ENCODE results near the gene HNRNPC.
"Not testable (repeated sequence)": the region's sequence is repeated elsewhere in the genome, so short reads cannot be mapped to it uniquely, and the experiment has no call there.

Gene HNRNPC

DNA sequence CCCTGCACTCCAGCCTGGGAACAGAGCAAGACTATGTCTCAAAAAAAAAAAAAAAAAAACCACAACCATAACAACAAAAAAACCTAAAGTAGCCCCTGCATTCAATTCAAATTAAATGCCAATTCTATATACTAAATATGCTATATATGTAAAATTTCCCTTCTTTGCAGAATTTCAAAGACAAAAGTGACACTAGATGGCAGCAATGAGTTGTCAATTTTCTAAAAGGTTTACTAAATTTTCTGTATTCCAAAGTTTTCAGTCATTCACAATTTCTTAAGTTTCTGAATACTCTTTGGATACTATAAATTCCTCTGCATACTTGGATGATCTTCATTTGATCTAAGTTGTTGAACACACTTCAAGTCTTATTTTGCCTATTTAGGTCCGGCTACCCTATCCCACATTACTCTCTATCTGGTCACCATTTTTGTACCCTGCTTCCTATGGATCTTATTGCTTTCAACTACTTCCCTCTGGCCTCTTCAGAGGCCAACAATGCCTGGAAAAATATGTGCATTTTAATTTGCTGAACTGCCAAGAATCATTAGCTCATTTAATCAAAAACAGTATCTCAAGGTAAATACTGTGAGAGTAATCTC lies 27.9 kb downstream of the HNRNPC start:
- DNase-seq: peak; percentile 58

DNA sequence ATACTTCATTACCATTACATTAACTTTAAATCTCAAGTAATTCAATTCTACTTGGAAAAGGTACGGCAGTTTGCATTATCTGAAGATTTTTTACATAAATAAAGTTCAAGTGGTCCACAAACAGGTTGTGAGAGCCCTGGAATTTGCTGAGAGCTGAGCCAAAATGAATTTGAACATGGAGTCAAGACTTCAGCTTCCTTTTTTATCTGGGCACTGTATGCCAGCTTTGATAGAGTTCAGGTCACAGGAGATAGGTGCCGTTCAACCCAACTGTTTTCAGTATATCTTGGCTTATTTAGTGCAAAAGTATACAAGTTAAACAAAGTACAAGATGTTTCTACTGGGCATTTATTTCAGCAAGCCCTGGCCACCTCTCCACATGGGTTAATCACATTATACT lies 28.8 kb downstream of the HNRNPC start:
- no peak for DNase-seq

DNA sequence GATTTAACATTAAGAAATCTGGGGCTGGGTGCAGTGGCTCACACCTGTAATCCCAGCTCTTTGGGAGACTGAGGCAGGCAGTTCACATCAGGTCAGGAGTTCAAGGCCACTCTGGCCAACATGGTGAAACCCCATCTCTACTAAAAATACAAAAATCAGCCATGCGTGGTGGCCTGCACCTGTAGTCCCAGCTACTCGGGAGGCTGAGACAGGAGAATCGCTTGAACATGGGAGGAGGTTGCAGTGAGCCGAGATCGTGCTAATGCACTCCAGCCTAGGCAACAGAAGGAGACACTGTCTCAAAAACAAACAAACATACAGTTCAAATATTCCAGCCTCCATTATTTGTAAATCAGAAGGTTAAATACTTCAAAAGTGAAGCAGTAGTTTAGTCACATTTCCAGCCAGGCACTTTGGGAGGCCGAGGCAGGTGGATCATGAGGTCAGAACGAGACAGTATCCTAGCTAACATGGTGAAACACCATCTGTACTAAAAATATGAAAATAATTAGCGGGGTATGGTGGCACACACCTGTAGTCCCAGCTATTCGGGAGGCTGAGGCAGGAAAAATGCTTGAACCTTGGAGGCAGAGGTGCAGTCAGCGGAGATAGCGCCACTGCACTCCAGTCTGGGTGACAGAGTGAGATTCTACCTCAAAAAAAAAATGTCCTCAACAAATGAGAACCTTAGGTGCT lies 30.3 kb downstream of the HNRNPC start:
- no peak for DNase-seq

DNA sequence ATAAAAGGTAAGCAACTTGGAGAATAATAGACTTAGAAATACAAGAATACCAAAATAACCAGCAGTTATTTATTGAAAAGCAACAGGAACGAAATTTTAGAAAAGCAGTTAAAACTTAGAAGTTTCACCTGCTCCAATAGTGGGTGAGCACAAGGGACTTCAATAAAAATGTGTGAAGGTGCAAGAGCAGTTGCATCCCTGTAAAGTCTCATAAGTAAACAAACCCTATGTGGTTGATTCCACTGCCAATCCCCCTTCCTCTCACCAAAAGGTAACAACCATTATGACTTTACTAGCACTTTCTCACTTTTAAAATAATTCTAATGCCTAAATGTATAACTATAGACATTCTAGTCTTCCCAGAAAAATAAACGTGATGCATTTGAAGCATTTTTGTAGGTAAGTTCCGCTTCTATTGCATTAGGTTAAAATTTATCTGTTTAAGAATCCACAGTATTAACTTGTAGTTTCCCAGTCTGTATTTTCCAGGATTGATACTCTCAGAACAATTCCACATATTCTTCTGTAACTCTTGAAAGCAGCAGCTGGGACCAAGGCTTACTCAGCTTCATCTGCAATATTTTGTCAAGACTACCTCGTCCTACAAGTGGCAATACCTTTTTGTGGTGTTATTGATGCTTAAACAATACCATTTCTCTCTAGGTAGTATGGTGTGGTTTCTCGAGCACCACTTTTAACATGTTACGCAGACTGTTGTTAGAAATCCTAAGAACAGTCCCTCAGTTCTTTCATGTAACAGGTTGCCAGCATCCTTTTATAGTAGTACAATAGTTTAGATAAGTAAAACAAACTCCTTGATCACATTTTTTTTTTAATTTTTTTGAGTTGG lies 32.1 kb downstream of the HNRNPC start:
- no peak for DNase-seq

DNA sequence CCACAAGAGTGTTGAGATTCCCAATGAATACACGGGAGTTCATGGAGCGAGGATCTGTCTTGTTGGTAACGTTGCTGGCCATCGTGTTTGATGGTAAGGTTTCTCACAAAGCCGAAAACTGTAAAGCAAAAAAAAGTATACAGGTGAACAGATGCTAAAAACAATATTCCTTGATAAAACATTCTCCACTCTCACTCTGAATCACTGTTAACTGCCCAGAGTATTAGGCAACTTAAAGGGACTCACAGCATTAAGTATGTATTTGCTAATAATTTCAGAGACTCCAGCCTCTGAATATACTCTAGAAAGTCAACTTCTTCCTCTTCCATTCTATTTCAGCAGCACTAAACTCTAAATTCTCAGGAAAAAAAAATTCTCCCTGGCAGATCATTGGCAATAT lies 35.1 kb downstream of the HNRNPC start:
- DNase-seq: no peak

DNA sequence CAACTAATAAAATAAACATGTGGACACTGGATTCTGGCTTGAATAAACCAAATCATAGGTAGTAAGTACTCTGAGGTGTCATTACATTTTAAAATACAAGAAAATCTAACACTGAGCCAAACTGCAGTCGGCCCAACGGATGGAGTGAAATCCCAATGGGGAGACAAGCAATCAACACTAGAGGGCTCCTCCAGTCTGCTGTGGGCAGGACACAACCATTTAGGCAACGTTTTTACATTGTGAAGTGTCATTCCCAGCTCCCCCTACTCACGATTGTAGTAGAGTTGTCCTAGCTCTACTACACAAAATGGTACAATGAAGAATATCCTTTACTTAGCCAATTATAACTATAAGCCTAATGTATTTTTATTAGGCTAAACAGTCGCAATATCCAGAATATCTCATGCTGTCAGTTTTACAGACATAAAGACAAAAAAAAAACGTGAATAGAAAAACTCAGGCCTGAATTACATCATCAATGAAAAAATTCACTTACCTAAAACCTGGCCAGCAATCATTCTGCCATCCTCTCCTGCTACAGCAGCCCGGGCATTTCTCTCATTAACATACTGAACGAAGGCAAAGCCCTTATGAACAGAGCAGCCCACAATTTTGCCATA lies 35.7 kb downstream of the HNRNPC start:
- DNase-seq: no peak

DNA sequence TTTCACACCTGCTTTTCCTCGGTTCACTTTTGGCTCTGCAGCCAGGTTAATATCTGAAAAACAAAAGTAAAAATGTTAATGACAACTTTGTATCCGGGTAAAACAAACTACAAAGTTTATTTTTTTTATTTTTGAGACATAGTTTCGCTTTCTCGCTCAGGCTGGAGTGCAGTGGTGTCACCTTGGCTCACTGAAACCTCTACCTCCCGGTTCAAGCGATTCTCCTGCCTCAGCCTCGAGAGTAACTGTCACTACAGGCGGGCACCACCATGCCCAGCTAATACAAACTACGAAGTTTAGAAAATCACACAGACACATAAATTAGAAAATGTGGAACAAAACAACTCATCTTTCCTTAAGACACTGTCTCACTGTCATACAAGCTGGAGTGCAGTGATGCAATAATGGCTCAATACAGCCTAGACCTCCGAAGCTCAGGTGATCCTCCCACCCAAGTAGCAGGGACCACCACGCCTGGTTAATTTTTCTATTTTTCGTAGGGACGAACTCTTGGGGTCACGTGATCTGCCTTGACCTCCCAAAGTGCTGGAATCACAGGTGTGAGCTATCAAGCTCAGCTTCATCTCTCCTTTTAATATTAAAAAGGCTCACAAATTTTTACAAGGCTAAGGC lies 38.1 kb downstream of the HNRNPC start:
- no peak for DNase-seq

DNA sequence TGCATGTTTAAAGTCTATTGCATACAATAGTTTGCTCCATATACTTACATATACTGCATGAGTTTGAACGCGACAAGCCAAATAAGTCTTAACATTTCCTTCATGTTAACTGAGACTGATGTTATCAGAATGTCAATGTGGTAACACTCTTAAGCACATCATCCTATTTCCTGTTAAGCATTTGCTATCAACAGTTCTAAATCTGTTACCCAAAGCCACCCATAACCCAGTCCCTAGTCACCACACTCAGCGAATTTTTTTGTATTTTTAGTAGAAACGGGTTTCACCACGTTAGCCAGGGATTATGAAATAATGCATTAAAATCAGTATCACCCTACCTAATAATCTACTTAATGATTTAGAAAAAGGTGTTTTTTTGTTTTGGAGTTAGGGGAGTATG lies 39.4 kb downstream of the HNRNPC start:
- no peak for DNase-seq

DNA sequence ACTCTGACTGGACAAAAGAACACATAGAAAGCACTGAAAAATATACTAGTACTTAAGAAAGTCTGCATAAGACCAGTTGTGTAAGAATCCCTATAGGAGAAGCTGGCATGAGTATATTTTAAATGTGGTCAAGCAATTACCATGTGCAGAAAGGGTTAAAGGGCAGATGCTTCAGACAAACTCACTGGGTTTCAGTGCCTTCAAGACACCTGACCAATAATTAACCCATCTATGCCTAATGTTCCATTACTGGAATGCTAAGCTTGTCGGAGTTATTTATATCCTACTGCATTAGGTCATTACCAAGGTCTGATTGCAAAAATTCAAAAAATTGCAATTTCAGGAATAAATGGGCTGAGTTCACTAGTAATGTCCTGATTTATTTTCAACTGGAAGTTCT lies 41.3 kb downstream of the HNRNPC start:
- no peak for DNase-seq

DNA sequence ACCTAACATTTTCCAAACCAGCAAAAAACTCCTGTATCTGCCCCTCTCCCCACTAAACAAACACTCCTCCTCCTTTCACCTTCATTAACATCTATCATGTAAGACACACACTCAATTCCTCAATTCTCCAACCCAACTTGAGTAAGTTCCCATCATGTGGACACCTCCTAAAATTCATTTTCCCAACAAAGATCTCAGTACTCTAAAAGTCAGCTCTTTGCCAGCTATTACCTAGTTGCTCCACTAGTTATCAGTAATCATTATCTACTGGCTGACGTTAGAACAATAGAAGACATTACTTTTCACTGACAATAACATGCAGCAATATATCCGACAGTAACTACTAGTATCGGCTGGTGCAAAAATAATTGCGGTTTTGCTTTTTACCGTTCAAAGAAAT lies 42.1 kb downstream of the HNRNPC start:
- no peak for DNase-seq

DNA sequence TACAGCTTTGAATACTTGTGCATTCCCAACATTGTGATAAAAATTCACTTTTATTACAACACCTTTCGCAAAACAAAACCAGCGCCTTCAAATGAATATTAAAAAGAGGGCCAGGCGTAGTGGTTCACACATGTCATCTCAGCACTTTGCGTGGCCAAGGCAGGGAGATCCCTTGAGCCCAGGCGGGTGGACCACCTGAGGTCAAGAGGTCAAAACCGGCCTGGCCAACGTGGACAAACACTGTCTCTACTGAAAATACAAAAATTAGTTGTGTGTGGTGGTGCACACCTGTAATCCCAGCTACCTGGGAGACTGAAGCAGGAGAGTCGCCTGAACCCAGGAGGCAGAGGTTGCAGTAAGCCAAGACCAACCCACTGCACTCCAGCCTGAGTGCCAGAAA lies 42.8 kb downstream of the HNRNPC start:
- no peak for DNase-seq

DNA sequence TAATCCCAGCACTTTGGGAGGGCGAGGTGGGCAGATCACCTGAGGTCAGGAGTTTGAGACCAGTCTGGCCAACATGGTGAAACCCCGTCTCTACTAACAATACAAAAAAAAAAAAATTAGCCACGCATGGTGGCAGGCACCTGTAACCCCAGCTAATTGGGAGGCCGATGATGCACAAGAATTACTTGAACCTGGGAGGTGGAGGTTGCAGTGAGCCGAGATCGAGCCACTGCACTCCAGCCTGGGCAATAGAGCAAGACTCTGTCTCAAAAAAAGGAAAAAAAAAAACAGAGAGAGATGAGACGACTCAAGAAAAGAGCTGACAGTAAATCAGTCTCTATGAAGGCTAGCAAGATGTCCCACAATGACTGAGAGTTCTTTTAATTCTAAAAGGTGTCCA lies 44.1 kb downstream of the HNRNPC start:
- not testable (repeated sequence) for DNase-seq

DNA sequence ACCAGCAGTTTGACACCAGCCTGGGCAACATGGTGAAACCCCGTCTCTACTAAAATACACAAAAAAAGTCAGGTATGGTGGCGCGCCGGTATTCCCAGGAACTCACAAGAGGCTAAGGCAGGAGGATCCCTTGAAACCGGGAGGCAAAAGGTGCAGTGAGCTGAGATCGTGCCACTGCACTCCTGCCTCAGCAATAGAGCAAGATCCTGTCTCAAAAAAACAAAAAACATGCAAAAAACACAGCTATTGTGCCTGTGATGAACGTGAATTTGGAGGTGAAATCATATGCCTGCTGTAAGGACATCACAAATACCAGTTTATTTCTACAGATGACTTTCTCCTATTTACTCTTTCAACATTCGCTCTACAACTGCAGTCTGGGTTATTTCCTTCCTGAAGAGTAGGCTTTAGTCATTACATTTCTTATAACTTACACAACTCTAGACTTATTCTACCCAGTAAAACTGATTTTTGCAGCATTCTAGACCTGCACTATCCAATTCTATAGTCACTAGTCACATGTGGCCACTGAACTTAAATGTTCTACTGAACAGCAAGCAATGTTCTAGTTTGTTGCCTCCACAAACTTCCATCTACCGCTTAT lies 48.3 kb downstream of the HNRNPC start:
- DNase-seq: no peak

DNA sequence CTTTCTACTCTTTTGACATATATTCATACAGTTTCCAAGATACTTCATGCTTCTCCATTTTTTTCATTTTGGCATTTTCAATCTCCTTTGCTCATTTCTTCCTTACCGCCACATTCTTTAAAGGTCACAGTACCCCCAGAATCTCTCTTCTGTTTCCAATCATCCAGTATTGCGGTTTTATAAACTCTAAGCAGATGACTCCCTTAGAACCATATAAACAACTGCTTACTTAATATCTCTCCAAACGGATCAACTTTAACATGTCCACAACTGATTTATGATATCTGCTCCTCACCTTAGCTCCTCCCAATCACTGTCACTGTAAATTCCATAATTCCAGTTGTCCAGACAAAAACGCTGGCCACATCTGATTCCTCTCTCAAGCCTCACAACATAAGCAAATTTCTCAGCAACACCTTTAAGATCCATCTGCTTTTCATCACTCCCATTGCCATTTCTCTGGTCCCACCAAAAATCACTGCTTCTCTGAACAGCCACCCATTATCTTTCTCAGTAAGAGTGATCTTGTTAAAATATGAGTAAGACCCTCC lies 49.6 kb downstream of the HNRNPC start:
- DNase-seq: no peak

DNA sequence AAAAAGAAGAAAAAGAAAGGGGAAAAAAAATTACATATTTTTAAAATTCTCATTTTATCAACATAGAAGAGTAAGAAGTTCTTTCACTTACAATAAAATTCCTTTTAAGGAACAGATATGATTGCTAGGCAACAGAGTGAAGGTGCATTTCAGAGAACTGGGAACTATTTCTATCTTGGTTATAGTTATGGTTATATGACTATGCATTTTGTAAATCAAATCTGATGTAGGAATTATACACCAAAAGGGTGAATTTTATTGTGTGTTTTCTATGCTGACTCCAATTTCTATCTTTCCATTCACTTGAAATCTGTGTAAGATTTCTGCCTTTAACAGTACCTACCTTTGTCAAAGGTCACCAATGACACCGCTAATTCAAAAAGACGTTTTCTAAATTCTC lies 50.1 kb downstream of the HNRNPC start:
- no peak for DNase-seq

DNA sequence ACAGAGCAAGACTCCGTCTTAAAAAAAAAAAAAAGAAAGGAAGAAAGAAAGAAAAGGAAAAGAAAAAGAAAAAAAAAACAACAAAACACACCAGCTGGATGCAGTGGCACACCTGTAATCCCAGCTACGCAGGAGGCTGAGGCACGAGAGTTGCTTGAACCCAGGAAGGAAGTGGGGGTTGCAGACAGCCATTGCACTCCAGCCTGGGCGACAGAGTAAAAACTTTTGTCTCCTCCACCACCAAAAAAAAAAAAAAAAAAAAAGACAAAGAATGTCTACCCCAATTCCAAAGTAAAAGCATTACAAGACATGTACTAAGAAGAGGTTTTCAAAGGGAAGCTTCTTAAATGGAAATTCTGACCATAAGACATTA lies 53.4 kb downstream of the HNRNPC start:
- no peak for DNase-seq

DNA sequence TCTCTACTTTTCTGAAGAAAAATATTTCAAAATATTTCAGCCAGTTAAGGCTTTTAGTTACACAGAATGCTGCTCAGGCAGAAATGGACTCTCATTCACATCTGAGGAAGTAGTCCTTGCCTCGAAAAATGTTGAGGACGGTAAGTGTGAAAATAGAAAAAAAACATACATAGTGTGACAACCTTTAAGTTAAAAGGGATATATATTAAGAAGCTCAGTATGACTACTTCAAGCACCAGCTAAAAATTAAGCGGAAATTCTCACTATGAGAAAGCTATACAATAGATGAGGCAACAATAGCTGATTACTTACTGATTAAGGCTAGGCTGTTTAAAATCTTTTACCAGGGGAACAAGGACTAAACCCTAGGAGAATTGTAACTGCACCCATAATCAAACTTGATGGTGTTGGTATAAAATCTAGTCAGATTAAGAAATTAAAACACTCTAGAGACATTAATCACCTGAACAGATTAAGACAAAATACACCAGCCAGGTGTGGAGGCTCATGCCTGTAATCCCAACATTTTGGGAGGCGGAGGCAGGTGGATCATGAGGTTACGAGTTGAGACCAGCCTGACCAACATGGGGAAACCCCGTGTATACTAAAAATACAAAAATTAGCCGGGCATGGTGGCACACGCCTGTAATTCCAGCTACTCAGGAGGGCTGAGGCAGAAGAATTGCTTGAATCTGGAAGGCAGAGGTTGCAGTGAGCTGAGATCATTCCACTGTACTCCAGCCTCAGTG lies 53.9 kb downstream of the HNRNPC start:
- no peak for DNase-seq

DNA sequence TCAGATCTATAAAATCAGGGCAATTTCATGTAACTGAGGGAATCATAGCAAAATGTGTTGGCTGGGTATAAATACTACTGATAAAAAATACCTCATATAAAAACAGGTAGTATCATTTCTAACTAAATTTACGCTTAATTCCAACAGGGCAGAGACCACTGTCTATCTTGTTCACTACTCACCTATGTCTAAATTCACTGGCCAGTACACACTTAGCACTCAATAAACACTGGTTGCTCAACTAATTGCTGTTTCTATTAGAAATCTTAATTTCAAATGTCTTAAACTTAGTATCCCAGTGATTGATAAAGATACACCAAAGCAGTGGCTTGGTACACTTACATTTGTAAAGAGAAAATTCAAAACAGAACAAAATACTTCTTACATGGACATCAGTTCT lies 55.6 kb downstream of the HNRNPC start:
- no peak for DNase-seq

DNA sequence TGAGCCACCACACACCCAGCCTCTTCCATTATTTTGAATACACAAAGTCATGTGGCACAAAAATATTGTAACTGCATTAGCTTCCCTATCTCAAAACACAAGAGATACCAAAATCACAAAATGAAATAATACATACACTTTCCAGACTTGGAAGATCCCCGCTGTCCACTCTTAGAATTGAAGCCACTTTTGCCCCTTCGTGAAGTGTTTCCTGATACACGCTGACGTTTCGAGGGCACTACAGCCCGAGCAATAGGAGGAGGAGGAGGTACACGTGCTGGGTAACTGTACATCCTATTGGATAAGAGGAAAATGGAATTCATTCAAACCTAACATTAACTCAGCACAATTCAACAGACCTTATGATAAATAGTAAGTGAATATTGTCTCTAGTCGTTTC lies 56.4 kb downstream of the HNRNPC start:
- not testable (repeated sequence) for DNase-seq

DNA sequence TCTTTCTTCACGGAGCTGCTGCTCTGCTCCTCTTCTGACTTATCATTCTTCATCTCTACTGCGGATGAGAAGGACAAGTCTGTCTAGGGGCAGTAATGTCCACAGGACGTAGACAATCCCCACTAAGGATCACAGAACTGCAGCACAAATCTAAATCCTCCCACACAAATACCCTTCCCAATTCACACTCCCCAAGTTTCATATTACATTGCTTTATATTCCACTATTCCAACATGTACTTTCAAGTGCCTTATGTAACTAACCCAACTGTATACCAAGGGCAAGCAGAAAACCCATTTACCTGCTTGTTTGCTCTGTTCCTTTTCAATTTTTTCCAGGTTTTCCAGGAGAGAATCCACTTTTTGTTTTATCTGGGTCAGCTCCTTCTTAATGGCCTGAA lies 57.7 kb downstream of the HNRNPC start:
- no peak for DNase-seq

DNA sequence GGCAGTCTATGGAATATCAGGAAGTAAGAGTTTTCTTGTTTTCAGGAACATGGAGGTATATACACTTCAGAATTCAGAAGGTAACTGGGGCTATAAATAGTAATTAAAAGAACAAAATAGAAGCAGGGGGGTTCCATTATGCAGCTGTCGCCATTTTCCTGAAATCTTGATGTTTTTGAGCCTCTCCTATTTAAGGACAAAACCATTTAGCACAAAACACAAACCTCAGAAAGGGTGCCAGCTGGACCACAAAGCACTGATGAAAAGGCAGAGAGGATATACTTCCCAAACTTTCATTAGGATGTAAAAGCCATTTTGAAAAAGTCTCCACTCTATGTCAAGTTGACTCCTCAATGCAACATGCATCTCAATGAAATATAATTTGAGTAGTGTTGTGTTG lies 59.2 kb downstream of the HNRNPC start:
- DNase-seq: no peak

DNA sequence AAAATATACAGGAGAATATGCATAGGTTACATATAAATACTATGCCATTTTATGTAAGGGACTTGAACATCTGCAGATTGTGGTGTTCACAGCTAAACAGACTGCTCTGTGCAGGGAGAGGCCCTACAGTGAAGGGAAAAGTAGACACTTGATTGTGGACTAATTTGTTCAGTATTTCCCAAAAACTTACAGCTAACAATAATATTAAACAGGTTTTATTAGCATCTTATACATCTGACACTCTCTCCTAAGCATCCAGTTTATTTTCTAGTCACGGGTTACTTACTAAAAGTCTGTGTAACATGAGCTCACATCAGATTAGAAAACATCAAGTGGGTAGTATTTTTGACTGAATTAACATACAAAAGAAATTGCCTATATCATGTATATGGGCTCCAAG lies 60.1 kb downstream of the HNRNPC start:
- no peak for DNase-seq

Measured in NCI-H2171 treated with DMSO at 0.1 percent for 48 hours (cell line).